Muscle layer of duodenum (tissue), 2 donors: Measurements from ENCODE around the gene TRABD.
A peak's percentile ranks its signal among the peaks of the same experiment; 100 is the strongest.

Source experiments
- H3K27ac ChIP-seq: one replicate; pipeline ENCODE4 v1.7.0; 2013; ENCODE audit warnings: mild to moderate bottlenecking, low read length
- H3K27me3 ChIP-seq: one replicate; pipeline ENCODE4 v1.7.0; 2013; ENCODE audit warnings: low read depth, mild to moderate bottlenecking, control low read depth, low read length
- H3K36me3 ChIP-seq, 2 donors: one replicate each; pipeline ENCODE4 v1.7.0; 2013; ENCODE audit warnings: low read length in 2 of 2, control low read depth in 1 of 2, mild to moderate bottlenecking in 1 of 2; ENCODE audit not compliant: insufficient read depth in 2 of 2, control insufficient read depth in 1 of 2
- H3K4me1 ChIP-seq, 2 donors: one replicate each; pipeline ENCODE4 v1.7.0; 2013; ENCODE audit warnings: low read length in 2 of 2, mild to moderate bottlenecking in 2 of 2, control low read depth in 1 of 2, moderate library complexity in 1 of 2; ENCODE audit not compliant: insufficient read depth in 2 of 2, control insufficient read depth in 1 of 2
- H3K4me3 ChIP-seq, 2 donors: one replicate each; pipeline ENCODE4 v1.7.0; 2013; ENCODE audit warnings: low read length in 2 of 2, low read depth in 1 of 2, mild to moderate bottlenecking in 1 of 2
- H3K9me3 ChIP-seq, 2 donors: one replicate each; pipeline ENCODE4 v1.7.0; 2013; ENCODE audit warnings: low read length in 2 of 2, control low read depth in 1 of 2, mild to moderate bottlenecking in 1 of 2; ENCODE audit not compliant: control insufficient read depth in 1 of 2
- donor health status: healthy.

Gene TRABD

GRCh38 chr22:50170453-50171318 lies 15.0 kb upstream of the TRABD start, which contains the start of gene PANX2:
PANX2 (plus strand) TSS chr22:50170731; CDS start chr22:50170731, 0 bp downstream.
- H3K9me3 ChIP-seq, result no peaks in the 10 kb centered on the region
- no peaks in the 10 kb centered on the region for H3K36me3 ChIP-seq
- peak within 1 kb of the TSS in 1 of 2 donors; percentile 56 for H3K4me3 ChIP-seq
- H3K27ac ChIP-seq, result no peak within 1 kb of the TSS
- peaks cover 11% of the 10 kb centered on the region for H3K27me3 ChIP-seq
- H3K4me1 ChIP-seq, result peaks cover 0 to 12% of the 10 kb centered on the region in 2 donors

DNA sequence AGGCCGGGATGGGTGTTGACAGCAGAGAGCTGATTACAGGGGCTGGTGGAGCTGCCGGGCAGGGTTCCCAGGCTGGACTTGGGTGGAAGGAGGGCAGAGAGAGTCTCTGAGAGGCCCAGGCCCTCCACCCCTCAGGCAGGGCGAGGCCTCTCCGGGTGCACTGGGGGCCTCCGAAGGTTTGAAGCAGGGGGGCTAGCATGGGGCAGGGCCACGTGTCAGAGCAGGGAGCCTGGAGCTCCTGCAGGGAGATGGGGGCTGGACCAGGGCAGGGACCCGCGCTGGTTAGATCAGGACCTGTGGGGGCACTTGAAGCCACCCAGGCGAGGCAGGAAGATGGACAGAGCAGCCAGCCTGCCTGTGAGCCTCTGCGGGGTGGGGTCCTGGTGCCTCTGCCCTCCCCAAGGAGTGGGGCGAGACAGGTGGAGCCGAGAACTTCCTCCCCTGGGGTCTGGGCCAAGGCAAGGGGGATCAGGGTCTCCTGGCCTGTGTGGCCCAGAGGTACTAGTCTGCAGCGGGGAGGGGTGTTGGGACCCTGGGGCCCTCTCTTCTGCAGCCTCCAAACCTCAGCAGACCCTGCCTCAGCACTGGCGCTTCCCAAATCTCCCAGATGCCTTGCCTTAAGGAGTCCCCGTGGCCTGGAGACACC lies 14.3 kb upstream of the TRABD start:
- no peaks in the 10 kb centered on the region for H3K9me3 ChIP-seq
- peaks cover 11% of the 10 kb centered on the region for H3K27me3 ChIP-seq
- peak overlapping the region in 1 of 2 donors; percentile 56 for H3K4me3 ChIP-seq
- H3K4me1 ChIP-seq, result peaks cover 0 to 12% of the 10 kb centered on the region in 2 donors
- H3K36me3 ChIP-seq, result no peaks in the 10 kb centered on the region
- no peak overlapping the region for H3K27ac ChIP-seq

DNA sequence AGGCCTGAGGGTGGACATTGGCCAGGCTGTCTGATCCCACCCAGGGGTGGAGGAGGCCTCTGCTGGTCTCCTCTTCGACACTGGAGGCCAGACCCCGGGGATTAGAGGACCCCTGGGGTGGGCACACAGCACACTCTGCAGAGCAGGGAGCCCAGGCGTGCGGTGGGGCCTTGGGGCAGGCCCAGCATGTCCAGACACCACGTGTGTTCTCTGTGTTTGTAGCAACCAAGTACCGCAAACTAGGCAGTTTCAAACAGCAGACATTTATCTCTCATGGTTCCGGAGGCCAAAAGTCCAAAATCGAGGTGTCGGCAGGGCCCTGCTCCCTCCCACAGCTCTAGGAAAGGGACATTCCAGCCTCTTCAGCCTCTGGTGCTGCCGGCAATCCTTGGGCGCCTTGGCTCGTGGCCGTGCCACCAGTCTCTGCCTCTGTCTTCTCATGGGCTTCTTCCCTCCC lies 13.7 kb upstream of the TRABD start:
- H3K36me3 ChIP-seq, result no peaks in the 10 kb centered on the region
- H3K4me1 ChIP-seq, result peaks cover 0 to 12% of the 10 kb centered on the region in 2 donors
- H3K27ac ChIP-seq, result no peak overlapping the region
- no peaks in the 10 kb centered on the region for H3K9me3 ChIP-seq
- no peak overlapping the region for H3K4me3 ChIP-seq
- H3K27me3 ChIP-seq, result peaks cover 11% of the 10 kb centered on the region

DNA sequence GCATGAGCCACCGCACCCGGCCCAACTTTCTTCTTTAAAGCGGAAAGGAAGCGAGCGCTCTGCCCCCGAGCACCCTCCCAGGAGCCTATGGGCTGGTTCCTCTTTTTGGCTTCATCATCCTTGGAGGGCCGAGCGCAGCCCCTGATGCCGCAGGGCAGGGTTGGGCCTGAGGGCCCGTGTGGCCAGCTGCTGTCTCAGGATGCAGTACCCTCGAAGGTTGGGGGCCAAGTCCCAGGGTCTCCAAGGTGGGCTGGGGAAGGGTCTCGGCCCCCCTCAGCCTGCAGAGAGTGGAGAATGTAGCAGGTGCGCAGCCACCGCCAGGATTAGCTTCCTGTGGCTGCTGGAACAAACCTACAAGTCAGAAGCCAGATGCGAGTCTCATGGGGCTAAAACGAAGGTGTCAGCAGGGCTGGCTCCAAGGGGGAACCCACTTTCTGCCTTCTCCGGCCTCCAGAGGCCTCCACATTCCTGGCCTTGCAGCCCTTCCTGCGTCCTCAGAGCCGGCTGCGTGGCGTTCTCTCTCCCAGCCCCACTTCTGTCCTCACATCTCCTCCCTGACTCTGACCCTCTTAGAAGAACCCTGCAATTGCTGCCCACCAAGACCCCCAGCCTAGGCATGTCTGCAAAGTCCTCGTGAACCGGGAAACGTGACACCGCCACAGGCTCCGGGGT lies 12.3 kb upstream of the TRABD start:
- Histone ChIP-seq H3K27ac (no peak overlapping the region), H3K36me3 (no peaks in the 10 kb centered on the region), H3K4me1 (peaks cover 0 to 12% of the 10 kb centered on the region in 2 donors), H3K9me3 (no peaks in the 10 kb centered on the region), H3K4me3 (no peak overlapping the region), H3K27me3 (peaks cover 14% of the 10 kb centered on the region)

DNA sequence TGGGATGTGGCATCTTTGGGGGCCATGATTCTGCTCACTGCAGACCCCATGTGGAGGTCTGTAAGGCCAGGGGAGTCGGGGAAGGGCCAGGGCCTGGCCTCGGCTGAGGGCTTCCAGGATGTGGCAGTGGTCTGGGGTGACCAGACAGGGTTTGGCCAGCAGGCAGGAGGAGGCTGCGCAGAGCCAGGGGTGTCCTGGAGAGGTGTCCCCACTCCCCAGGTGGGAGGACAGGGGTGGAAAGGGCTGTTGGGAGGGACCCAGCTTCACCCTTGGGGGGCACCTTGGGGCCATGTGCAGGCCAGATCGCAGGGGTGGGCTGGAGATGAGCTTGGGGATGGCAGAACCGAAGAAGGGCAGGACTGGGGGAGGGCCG lies 11.7 kb upstream of the TRABD start:
- Histone ChIP-seq H3K4me1 (peaks cover 0 to 12% of the 10 kb centered on the region in 2 donors), H3K36me3 (no peaks in the 10 kb centered on the region), H3K27me3 (peaks cover 13% of the 10 kb centered on the region), H3K27ac (no peak overlapping the region), H3K9me3 (no peaks in the 10 kb centered on the region), H3K4me3 (no peak overlapping the region)

DNA sequence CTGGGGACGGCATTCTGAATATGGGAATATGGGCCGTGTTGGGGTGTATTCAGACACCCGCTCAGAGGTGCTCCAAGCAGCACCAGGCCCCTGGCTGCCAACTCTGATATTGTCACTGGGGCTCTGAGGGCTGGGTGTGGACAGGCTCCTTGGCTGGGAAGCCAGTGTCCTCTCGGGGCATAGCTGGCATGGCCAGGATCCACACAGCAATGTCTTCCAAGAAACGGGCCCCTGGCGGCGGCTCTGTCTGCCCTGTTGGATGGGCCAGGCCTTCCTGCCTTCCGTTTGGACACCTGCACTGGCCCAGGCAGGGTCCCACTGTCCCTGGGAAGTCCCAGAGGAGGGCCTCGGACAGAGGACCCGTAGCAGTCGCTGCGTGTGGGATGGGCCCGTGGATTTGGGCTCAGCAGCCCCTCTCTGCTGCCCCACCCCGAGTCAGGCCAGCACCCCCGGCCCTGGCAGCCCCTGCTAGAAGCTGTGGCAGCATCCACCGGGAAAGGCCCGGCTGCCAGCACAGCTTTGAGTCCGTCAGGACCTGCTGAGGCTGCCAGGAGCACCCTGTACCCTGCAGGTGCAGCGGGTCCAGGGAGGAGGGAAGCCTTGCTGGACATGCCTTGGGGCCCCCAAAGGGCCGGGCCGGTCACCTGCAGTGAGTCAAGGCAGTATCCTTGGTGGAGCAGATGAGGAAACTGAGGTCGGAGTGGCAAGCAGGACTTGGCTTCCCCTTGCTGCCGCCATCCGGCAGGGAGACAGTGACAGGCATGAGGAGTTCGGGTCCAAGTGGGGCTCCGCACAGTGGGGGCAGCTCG lies 11.1 kb upstream of the TRABD start:
- Histone ChIP-seq H3K36me3 (no peaks in the 10 kb centered on the region), H3K27ac (no peak overlapping the region), H3K4me3 (no peak overlapping the region), H3K4me1 (peaks cover 0 to 12% of the 10 kb centered on the region in 2 donors), H3K9me3 (no peaks in the 10 kb centered on the region), H3K27me3 (peaks cover 16% of the 10 kb centered on the region)

GRCh38 chr22:50175191-50175461 lies 10.6 kb upstream of the TRABD start:
- no peaks in the 10 kb centered on the region for H3K36me3 ChIP-seq
- no peak overlapping the region for H3K4me3 ChIP-seq
- peaks cover 17% of the 10 kb centered on the region for H3K27me3 ChIP-seq
- H3K9me3 ChIP-seq, result no peaks in the 10 kb centered on the region
- H3K4me1 ChIP-seq, result peaks cover 0 to 12% of the 10 kb centered on the region in 2 donors
- H3K27ac ChIP-seq, result no peak overlapping the region

- peaks cover 0 to 6% of the 10 kb centered on the region in 2 donors for H3K4me1 ChIP-seq
- H3K9me3 ChIP-seq, result no peaks in the 10 kb centered on the region
- H3K36me3 ChIP-seq, result no peaks in the 10 kb centered on the region
- no peak overlapping the region for H3K27ac ChIP-seq
- H3K4me3 ChIP-seq, result no peak overlapping the region
- peaks cover 17% of the 10 kb centered on the region for H3K27me3 ChIP-seq
Measured at GRCh38 chr22:50175921-50176849, 9.5 kb upstream of the TRABD start.

- H3K27me3 ChIP-seq, result peaks cover 12% of the 10 kb centered on the region
Measured at GRCh38 chr22:50176850-50177536, 8.7 kb upstream of the TRABD start.

More at GRCh38 chr22:50176850-50177536, 8.7 kb upstream of the TRABD start:
- H3K27ac ChIP-seq, result no peak overlapping the region
- no peaks in the 10 kb centered on the region for H3K36me3 ChIP-seq
- H3K4me3 ChIP-seq, result no peak overlapping the region
- H3K4me1 ChIP-seq, result peaks cover 0 to 3% of the 10 kb centered on the region in 2 donors
- H3K9me3 ChIP-seq, result no peaks in the 10 kb centered on the region
